HepG2 (cell line): ENCODE data around the gene RIPOR3. TPM values are rescaled to one million over a fixed set of nuclear protein-coding genes. Genes with fewer than 3 reads are reported as not detected.

Source experiments
- HIVEP1 ChIP-seq: sonication (generic); formaldehyde crosslinking; IDR thresholded peaks from 2 replicates; pipeline ENCODE4 v1.4.0; 2020; ENCODE audit warnings: mild to moderate bottlenecking, missing genetic modification reagents
- HNRNPK ChIP-seq: fragments of 200-400 bp; formaldehyde crosslinking; IDR thresholded peaks from 2 replicates; pipeline ENCODE4 v1.6.1; 2018; ENCODE audit warnings: low read length, low read depth, moderate library complexity, mild to moderate bottlenecking; ENCODE audit not compliant: poor library complexity, severe bottlenecking
- HOXA3 ChIP-seq: sonication (generic); formaldehyde crosslinking; IDR thresholded peaks from 2 replicates; pipeline ENCODE4 v1.5.0; 2020; ENCODE audit warnings: missing genetic modification reagents
- MAZ ChIP-seq, 2 experiments: sonication (generic) in 1 of 2; formaldehyde crosslinking in 1 of 2; IDR thresholded peaks; 2 replicates each; pipeline versions ENCODE4 v1.5.0 to v1.6.1; 2012 to 2020; ENCODE audit warnings: low read depth in 2 of 2, mild to moderate bottlenecking in 2 of 2, borderline replicate concordance in 1 of 2, improper control_type of control experiment in 1 of 2, low read length in 1 of 2, missing genetic modification reagents in 1 of 2, moderate library complexity in 1 of 2
- MED8 ChIP-seq: sonication (generic); formaldehyde crosslinking; IDR thresholded peaks from 2 replicates; pipeline ENCODE4 v1.8.1; 2023; ENCODE audit warnings: mild to moderate bottlenecking, missing genetic modification reagents; ENCODE audit not compliant: insufficient replicate concordance
- MEIS2 ChIP-seq: sonication (generic); formaldehyde crosslinking; IDR thresholded peaks from 2 replicates; pipeline ENCODE4 v1.9.0; 2021; ENCODE audit warnings: mild to moderate bottlenecking, missing genetic modification reagents
- PBX2 ChIP-seq: IDR thresholded peaks from 2 replicates; pipeline ENCODE4 v1.6.1; 2016; ENCODE audit warnings: control low read depth
- THAP11 ChIP-seq: IDR thresholded peaks from 2 replicates; pipeline ENCODE4 v1.6.1; 2016; ENCODE audit warnings: missing biosample characterization, missing genetic modification reagents
- TRIM24 ChIP-seq: sonication (generic); formaldehyde crosslinking; IDR thresholded peaks from 2 replicates; pipeline ENCODE4 v1.8.0; 2022; ENCODE audit warnings: mild to moderate bottlenecking, missing genetic modification reagents
- ZKSCAN1 ChIP-seq: fragments of 150-350 bp; IDR thresholded peaks from 2 replicates; pipeline ENCODE4 v1.6.1; 2014; ENCODE audit warnings: low read length
- ZNF274 ChIP-seq: sonication (generic); formaldehyde crosslinking; IDR thresholded peaks from 2 replicates; pipeline ENCODE4 v1.5.1; 2020; ENCODE audit warnings: mild to moderate bottlenecking, missing genetic modification reagents
- ZNF383 ChIP-seq: sonication (generic); formaldehyde crosslinking; IDR thresholded peaks from 2 replicates; pipeline ENCODE4 v1.4.0; 2020; ENCODE audit warnings: missing genetic modification reagents, mild to moderate bottlenecking, borderline replicate concordance
- ZNF512 ChIP-seq: sonication (generic); formaldehyde crosslinking; IDR thresholded peaks from 2 replicates; pipeline ENCODE4 v1.4.0; 2020; ENCODE audit warnings: mild to moderate bottlenecking, missing genetic modification reagents
- ZNF678 ChIP-seq: sonication (generic); formaldehyde crosslinking; IDR thresholded peaks from 2 replicates; pipeline ENCODE4 v1.4.0; 2020; ENCODE audit warnings: mild to moderate bottlenecking, missing genetic modification reagents
- ZNF713 ChIP-seq: sonication (generic); formaldehyde crosslinking; IDR thresholded peaks from 2 replicates; pipeline ENCODE4 v1.4.0; 2020; ENCODE audit warnings: mild to moderate bottlenecking, missing genetic modification reagents
- ZNF800 ChIP-seq: sonication (generic); formaldehyde crosslinking; IDR thresholded peaks from 2 replicates; pipeline ENCODE4 v1.4.0; 2020; ENCODE audit warnings: missing genetic modification reagents
- polyA plus RNA-seq, 8 experiments: library from polyadenylated mRNA; depleted of rRNA in 3 of 8; stranded (reverse) in 7 of 8; unstranded in 1 of 8; fragments of >200 nt; fragmentation: Illumina TruSeq in 4 of 8; extraction: Trizol in 4 of 8; gene quantifications; 2 replicates each; pipeline versions ENCODE4 v1.2.1 to v1.2.3, GENCODE V29; 2011 to 2016; ENCODE audit warnings: low read depth in 4 of 8, missing spikeins in 1 of 8, mixed read lengths in 1 of 8; ENCODE audit not compliant: insufficient read depth in 1 of 8
- total RNA-seq, 5 experiments: library from RNA; depleted of rRNA; stranded (reverse); fragments of >200 nt; fragmentation: Illumina TruSeq; extraction: Trizol; gene quantifications; 2 replicates each; pipeline ENCODE4 v1.2.3, GENCODE V29; 2016; ENCODE audit warnings: low read depth in 1 of 5
- TF ChIP-seq, protein P1 (sequence below): sonication (generic); formaldehyde crosslinking; conservative IDR thresholded peaks from 2 replicates; pipeline ENCODE4 v1.4.0; 2020; ENCODE audit warnings: mild to moderate bottlenecking, missing genetic modification reagents, moderate library complexity
- TF ChIP-seq, protein P2 (sequence below): sonication (generic); formaldehyde crosslinking; IDR thresholded peaks from 2 replicates; pipeline ENCODE4 v1.5.1; 2020; ENCODE audit warnings: missing genetic modification reagents, mild to moderate bottlenecking, borderline replicate concordance

Gene RIPOR3
- total and polyA plus RNA-seq, 2 of the 13 experiments (the other 11 are each of a cell fraction or from before 2014, with no cell fraction given) = 0.18 TPM; not detected in 1

GRCh38 chr20:50563133-50563944, 128.0 kb downstream of the RIPOR3 start (continued):
- TF ChIP-seq HNRNPK (peak; percentile 40), ZNF274 (CRISPR knock-in tag) (no peak), ZNF383 (CRISPR knock-in tag) (no peak), TRIM24 (CRISPR knock-in tag) (no peak), ZKSCAN1 (no peak), MEIS2 (CRISPR knock-in tag) (no peak), ZNF512 (CRISPR knock-in tag) (no peak), MAZ (IDR thresholded peaks at IDR 0.05; ENCODE audit: borderline replicate concordance, low read depth, low read length) (no peak), MAZ (CRISPR knock-in tag; IDR thresholded peaks at IDR 0.05; ENCODE audit: low read depth) (no peak), HOXA3 (CRISPR knock-in tag) (peak; percentile 48; the same call in 1 of the 2 replicates), ZNF800 (CRISPR knock-in tag) (no peak), THAP11 (no peak), ZNF678 (CRISPR knock-in tag) (no peak), ZNF713 (no peak), MED8 (no peak), HIVEP1 (CRISPR knock-in tag) (no peak), PBX2 (CRISPR knock-in tag) (no peak)
- TF ChIP-seq, protein P1, sequence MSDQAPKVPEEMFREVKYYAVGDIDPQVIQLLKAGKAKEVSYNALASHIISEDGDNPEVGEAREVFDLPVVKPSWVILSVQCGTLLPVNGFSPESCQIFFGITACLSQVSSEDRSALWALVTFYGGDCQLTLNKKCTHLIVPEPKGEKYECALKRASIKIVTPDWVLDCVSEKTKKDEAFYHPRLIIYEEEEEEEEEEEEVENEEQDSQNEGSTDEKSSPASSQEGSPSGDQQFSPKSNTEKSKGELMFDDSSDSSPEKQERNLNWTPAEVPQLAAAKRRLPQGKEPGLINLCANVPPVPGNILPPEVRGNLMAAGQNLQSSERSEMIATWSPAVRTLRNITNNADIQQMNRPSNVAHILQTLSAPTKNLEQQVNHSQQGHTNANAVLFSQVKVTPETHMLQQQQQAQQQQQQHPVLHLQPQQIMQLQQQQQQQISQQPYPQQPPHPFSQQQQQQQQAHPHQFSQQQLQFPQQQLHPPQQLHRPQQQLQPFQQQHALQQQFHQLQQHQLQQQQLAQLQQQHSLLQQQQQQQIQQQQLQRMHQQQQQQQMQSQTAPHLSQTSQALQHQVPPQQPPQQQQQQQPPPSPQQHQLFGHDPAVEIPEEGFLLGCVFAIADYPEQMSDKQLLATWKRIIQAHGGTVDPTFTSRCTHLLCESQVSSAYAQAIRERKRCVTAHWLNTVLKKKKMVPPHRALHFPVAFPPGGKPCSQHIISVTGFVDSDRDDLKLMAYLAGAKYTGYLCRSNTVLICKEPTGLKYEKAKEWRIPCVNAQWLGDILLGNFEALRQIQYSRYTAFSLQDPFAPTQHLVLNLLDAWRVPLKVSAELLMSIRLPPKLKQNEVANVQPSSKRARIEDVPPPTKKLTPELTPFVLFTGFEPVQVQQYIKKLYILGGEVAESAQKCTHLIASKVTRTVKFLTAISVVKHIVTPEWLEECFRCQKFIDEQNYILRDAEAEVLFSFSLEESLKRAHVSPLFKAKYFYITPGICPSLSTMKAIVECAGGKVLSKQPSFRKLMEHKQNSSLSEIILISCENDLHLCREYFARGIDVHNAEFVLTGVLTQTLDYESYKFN (CRISPR knock-in tag) = peak; percentile 50
- TF ChIP-seq, protein P2, sequence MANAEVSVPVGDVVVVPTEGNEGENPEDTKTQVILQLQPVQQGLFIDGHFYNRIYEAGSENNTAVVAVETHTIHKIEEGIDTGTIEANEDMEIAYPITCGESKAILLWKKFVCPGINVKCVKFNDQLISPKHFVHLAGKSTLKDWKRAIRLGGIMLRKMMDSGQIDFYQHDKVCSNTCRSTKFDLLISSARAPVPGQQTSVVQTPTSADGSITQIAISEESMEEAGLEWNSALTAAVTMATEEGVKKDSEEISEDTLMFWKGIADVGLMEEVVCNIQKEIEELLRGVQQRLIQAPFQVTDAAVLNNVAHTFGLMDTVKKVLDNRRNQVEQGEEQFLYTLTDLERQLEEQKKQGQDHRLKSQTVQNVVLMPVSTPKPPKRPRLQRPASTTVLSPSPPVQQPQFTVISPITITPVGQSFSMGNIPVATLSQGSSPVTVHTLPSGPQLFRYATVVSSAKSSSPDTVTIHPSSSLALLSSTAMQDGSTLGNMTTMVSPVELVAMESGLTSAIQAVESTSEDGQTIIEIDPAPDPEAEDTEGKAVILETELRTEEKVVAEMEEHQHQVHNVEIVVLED (CRISPR knock-in tag) = no peak
